CD4-positive, alpha-beta T cell treated with Interleukin-10 for 1 hour (primary cell): ENCODE data around the gene ASB5.

ENCODE experiments used
- DNase-seq: peaks from one replicate; pipeline ENCODE4 v3.0.0-alpha.2; 2020

Gene ASB5

DNA sequence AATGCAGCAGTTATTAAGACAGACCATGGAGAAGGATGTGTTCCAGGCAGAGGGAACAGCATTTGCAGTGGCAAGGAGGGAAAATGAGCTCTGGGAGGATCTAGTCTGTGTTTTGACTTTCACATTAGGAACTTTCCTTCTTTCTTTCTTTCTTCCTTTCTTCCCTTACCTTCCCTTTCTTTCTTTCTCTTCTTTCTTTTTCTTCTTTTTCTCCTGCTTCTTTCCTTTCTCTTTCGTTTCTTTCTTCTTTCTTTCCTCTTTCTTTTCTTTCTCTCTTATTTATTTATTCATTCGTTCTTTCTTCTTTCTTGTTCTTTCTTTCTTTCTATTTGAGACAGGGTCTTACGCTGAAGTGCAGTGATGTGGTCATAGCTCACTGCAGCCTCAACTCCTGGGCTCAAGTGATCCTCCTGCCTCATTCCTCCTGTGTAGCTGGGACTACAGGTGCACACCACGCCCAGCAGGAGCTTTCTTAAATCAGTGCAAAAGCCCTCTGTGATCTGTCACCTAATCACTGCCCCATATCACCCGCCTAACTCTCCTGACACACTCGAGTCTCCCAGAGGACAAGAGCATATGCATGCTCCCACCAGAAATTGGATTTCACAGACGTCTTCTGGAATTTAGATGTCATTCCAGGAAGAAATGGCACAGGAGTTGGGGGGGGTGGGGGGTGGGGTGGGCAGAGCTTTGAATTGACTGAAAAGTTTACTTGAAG is 58.3 kb downstream of the ASB5 start:
- DNase-seq, result no peak

- no peak for DNase-seq
Measured at GRCh38 chr4:176210101-176210500, 58.9 kb downstream of the ASB5 start.

DNA sequence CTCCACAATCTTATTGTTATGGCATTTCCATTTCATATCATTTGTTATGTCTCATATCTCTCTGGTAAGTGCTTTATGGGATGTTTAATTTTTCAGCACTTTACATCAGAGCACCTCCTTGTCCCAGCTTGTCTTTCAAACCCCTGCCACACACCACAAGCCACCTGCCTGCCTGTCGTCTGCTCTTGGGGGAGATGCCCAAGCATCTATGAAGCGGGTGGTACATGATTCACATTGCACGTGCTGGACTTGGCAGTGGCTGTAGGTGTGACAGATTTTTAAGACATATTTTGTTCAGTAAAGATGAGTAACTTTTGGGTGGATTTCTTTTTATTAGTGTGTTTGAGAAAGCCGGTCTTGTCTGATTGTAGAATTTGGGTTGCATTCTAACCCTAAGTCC is 59.5 kb downstream of the ASB5 start:
- no peak for DNase-seq

DNA sequence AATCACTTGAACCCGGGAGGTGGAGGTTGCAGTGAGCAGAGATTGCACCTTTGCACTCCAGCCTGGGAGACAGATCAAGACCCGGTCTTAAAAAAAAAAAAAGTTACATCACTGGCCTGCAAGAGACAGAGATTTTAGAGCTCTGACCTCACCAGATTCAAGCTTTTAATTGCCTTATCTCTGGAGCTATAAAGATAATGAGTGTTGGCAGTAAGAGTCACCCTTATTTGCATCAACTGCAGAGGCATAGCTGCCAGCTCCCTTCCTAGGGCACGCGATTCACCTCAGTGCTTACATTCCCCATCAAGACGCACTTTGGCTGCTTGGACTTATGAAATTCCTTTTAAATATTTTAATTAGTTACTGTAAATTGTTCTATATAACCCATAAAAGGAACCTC is 61.2 kb downstream of the ASB5 start:
- DNase-seq, result no peak

DNA sequence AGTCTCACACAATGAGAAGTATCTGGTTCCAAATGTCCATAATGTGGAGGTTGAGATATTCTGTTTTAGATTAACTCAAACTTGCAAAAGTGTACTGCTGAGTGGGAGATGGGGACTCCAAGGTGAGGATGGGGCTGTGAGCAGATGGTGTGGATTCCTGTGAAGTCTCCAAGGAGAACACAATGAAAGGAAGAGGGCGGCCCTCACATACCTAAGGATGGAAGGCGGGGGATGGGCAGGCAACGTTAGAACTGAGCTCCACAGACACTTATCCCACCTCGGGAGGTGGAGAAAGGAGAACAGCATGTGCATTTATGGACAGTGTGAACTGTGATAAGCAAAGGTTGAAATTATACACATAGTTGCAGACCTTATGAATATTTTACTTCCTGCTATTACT is 63.7 kb downstream of the ASB5 start:
- DNase-seq, result no peak

GRCh38 chr4:176198316-176198903 is 70.6 kb downstream of the ASB5 start:
- no peak for DNase-seq

DNA sequence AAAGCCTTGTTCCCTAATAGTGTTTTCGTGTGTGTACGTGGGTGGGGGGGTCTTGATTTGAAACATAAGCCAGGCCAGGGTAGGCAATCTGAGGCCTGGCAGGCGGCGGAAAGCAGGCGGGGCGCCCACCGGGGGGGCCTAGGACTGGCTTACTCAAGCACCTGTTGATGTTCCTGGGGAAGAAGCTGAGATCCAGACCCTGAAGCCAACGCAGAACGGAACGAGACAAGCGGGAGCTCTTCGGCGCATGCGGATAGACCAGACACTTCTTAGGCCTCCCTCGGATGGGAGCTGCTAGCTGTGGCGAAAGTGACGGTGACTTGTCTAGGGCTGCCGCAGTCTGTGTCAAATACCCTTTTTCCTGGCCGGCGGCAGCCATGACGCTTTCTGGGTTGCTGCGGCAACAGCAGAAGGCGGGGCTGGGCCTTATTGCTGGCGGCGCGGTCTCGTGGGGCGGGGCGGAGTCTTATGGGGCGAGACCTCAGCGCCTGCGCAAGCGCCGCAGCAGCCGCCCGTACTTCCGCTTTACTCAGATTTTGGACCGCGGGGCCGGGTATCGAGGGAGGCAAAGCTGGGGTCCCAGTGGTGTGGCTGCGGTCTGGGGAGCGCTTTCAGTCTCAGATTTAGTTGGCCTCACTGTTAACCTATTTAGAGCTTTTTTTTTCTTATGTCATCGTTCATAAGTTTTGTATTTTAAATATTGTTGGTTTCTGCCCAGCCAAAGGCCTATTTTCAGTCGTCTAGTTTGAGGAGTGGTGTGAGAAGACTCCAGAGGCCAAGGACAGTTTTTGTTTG is 73.6 kb downstream of the ASB5 start, which contains the start of gene SPATA4:
Gene SPATA4 (minus strand): TSS at position 402 of the 795 bp plus-strand sequence. CDS start 23 bp downstream, at position 379.
- DNase-seq, result peak; percentile 92

- DNase-seq, result no peak
Measured at GRCh38 chr4:176193938-176194337, 75.1 kb downstream of the ASB5 start.

- no peak for DNase-seq
Measured at GRCh38 chr4:176193126-176193525, 75.9 kb downstream of the ASB5 start.

- no peak for DNase-seq
Measured at GRCh38 chr4:176191974-176192373, 77.0 kb downstream of the ASB5 start.

- DNase-seq, result no peak
Measured at GRCh38 chr4:176189891-176190795, 78.9 kb downstream of the ASB5 start.

DNA sequence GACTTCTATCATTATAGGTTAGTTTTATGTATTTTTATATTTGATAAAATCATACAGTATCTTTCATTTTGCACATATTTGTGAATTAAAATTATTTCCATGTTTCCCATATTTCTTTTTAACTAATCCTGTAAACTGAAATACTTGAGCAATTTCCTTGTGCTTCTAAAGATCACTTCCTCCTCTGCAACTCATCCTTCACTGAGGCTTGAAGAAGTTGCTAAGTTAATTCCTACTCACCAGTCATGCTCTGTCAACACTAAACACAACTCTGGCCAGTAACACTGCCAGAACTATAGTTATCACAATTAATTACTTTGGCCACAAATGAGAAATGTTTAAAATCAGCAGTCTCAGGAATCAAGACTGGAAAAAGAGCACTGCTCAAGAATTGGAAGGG is 80.4 kb downstream of the ASB5 start:
- no peak for DNase-seq

- no peak for DNase-seq
Measured at GRCh38 chr4:176187624-176188023, 81.4 kb downstream of the ASB5 start.

- no peak for DNase-seq
Measured at GRCh38 chr4:176186671-176187395, 82.2 kb downstream of the ASB5 start.

DNA sequence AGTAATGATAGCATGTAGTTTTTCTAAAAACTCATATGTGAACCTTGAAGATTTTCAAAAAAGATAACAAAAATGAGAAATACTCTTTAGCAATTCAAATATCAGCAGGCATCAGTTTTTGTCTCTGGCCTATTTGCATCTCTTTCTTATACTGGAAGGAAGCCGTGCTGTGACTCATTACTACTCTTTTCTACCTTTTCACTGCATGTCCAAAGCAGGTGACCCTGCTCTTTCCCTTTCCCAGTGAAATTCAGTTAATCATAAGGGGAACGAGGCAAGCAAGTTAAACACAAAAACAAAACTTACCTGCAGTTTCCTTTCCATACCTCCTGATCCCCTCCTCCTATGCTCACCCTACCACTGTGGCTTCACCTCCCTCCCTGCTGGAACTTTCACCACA is 83.0 kb downstream of the ASB5 start:
- no peak for DNase-seq

DNA sequence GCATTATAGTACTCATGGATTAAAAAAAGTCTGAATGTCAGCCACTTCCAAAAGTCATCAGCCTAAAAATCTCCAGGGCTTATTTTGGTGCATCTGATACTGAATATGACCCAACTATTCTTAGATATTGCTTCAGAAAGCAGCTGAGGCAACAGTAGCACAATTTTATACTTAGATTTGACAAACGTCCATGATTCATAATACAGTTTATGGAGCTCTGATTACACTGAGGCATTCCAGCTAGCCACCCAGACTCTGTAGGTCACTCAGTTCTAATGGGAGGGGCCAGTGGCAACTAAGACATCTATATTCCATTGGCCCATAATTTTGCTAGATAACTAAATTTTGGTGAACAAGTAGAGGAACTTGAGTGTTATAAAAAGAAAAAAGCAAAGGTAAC is 84.0 kb downstream of the ASB5 start:
- no peak for DNase-seq
